K562 (cell line): ENCODE measurements around the gene PIK3AP1. TPM values are rescaled to one million over a fixed set of nuclear protein-coding genes. Genes with fewer than 3 reads are reported as not detected.

Experiments used
- CEBPB ChIP-seq: fragments of 450-650 bp; IDR thresholded peaks from 2 replicates; pipeline ENCODE4 v1.6.1; 2016; ENCODE audit warnings: missing genetic modification characterization, missing compliant biosample characterization
- HIVEP1 ChIP-seq: fragments of 250-450 bp; sonication (Bioruptor Pico); IDR thresholded peaks from 2 replicates; pipeline ENCODE4 v1.4.0; 2020; ENCODE audit warnings: mild to moderate bottlenecking
- NFE2 ChIP-seq: IDR thresholded peaks from 2 replicates; pipeline ENCODE4 v1.6.1; 2014; ENCODE audit warnings: antibody characterized with exemption, low read depth
- POLR2G ChIP-seq: fragments of 200-400 bp; formaldehyde crosslinking; IDR thresholded peaks from 2 replicates; pipeline ENCODE4 v1.6.1; 2017; ENCODE audit warnings: low read depth, mild to moderate bottlenecking, antibody characterized with exemption, low read length, moderate library complexity
- RB1 ChIP-seq: fragments of 450-650 bp; IDR thresholded peaks from 2 replicates; pipeline ENCODE4 v1.6.1; 2017; ENCODE audit warnings: low read depth, mild to moderate bottlenecking
- RBFOX2 ChIP-seq: fragments of 200-400 bp; formaldehyde crosslinking; IDR thresholded peaks from 2 replicates; pipeline ENCODE4 v1.6.1; 2017; ENCODE audit warnings: low read depth, mild to moderate bottlenecking, low read length, moderate library complexity
- TRIM24 ChIP-seq, 2 experiments: fragments of 450-650 bp; IDR thresholded peaks; 2 replicates each; pipeline ENCODE4 v1.6.1; 2016
- ZC3H11A ChIP-seq: IDR thresholded peaks from 2 replicates; pipeline ENCODE4 v1.6.1; 2012; ENCODE audit warnings: low read depth, low read length, improper control_type of control experiment
- ZFX ChIP-seq: sonication (generic); formaldehyde crosslinking; IDR thresholded peaks from 2 replicates; pipeline ENCODE4 v1.8.0; 2022; ENCODE audit warnings: mild to moderate bottlenecking, missing genetic modification reagents, moderate library complexity
- ZNF354B ChIP-seq: fragments of 250-450 bp; sonication (Bioruptor Pico); IDR thresholded peaks from 2 replicates; pipeline ENCODE4 v1.4.0; 2020
- polyA plus RNA-seq, 8 experiments: library from polyadenylated mRNA; depleted of rRNA in 4 of 8; stranded (reverse) in 5 of 8; unstranded in 3 of 8; fragments of >200 nt; fragmentation: Nextera tagmentation in 2 of 8; fragmentation: Illumina TruSeq in 1 of 8; extraction: Ambion mirVana in 2 of 8; extraction: Trizol in 1 of 8; gene quantifications; 2 replicates each; pipeline versions ENCODE4 v1.2.1 to v1.2.3, GENCODE V29; 2011 to 2014; ENCODE audit warnings: inconsistent platforms in 1 of 8, missing spikeins in 1 of 8
- total RNA-seq, 7 experiments: library from RNA; depleted of rRNA in 6 of 7; stranded (reverse); fragments of >200 nt in 6 of 7; fragmentation: Illumina TruSeq in 2 of 7; extraction: Trizol in 2 of 7; gene quantifications; 2 replicates each; pipeline versions ENCODE4 v1.2.1 to v1.2.3, GENCODE V29; 2011 to 2021; ENCODE audit warnings: low replicate concordance in 1 of 7
- TF ChIP-seq, protein P1 (sequence below): sonication (generic); formaldehyde crosslinking; IDR thresholded peaks from 2 replicates; pipeline ENCODE4 v1.9.0; 2022; ENCODE audit warnings: mild to moderate bottlenecking, missing genetic modification reagents
- TF ChIP-seq, protein P2 (sequence below): fragments of 450-650 bp; IDR thresholded peaks from 2 replicates; pipeline ENCODE4 v1.6.1; 2016; ENCODE audit warnings: mild to moderate bottlenecking, moderate library complexity
- TF ChIP-seq, protein P3 (sequence below), 2 experiments: fragments of 450-650 bp in 1 of 2; sonication (generic) in 1 of 2; formaldehyde crosslinking in 1 of 2; IDR thresholded peaks in 1 of 2; conservative IDR thresholded peaks in 1 of 2; 2 replicates each; pipeline versions ENCODE4 v1.6.1 to v1.8.1; 2016 to 2023; ENCODE audit warnings: mild to moderate bottlenecking in 2 of 2, moderate library complexity in 2 of 2, inconsistent platforms in 1 of 2, missing genetic modification reagents in 1 of 2

Gene PIK3AP1
- total and polyA plus RNA-seq, 9 of the 15 experiments (the other 6 are each of a cell fraction or from before 2014, with no cell fraction given) = 0.20 to 2.4 (median 1.4) TPM

GRCh38 chr10:96720422-96721206 is at the start of gene PIK3AP1 (continued):
- no peak for TF ChIP-seq CEBPB (tag)
- no peak for TF ChIP-seq ZNF354B (CRISPR knock-in tag)
- no peak for TF ChIP-seq NFE2
- no peak for TF ChIP-seq HIVEP1 (CRISPR knock-in tag)
- TF ChIP-seq, protein P1, sequence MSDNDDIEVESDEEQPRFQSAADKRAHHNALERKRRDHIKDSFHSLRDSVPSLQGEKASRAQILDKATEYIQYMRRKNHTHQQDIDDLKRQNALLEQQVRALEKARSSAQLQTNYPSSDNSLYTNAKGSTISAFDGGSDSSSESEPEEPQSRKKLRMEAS (CRISPR knock-in tag) = peak; percentile 71
- TF ChIP-seq RB1 = peak; percentile 32; the same call in 1 of the 2 replicates
- TF ChIP-seq, protein P2, sequence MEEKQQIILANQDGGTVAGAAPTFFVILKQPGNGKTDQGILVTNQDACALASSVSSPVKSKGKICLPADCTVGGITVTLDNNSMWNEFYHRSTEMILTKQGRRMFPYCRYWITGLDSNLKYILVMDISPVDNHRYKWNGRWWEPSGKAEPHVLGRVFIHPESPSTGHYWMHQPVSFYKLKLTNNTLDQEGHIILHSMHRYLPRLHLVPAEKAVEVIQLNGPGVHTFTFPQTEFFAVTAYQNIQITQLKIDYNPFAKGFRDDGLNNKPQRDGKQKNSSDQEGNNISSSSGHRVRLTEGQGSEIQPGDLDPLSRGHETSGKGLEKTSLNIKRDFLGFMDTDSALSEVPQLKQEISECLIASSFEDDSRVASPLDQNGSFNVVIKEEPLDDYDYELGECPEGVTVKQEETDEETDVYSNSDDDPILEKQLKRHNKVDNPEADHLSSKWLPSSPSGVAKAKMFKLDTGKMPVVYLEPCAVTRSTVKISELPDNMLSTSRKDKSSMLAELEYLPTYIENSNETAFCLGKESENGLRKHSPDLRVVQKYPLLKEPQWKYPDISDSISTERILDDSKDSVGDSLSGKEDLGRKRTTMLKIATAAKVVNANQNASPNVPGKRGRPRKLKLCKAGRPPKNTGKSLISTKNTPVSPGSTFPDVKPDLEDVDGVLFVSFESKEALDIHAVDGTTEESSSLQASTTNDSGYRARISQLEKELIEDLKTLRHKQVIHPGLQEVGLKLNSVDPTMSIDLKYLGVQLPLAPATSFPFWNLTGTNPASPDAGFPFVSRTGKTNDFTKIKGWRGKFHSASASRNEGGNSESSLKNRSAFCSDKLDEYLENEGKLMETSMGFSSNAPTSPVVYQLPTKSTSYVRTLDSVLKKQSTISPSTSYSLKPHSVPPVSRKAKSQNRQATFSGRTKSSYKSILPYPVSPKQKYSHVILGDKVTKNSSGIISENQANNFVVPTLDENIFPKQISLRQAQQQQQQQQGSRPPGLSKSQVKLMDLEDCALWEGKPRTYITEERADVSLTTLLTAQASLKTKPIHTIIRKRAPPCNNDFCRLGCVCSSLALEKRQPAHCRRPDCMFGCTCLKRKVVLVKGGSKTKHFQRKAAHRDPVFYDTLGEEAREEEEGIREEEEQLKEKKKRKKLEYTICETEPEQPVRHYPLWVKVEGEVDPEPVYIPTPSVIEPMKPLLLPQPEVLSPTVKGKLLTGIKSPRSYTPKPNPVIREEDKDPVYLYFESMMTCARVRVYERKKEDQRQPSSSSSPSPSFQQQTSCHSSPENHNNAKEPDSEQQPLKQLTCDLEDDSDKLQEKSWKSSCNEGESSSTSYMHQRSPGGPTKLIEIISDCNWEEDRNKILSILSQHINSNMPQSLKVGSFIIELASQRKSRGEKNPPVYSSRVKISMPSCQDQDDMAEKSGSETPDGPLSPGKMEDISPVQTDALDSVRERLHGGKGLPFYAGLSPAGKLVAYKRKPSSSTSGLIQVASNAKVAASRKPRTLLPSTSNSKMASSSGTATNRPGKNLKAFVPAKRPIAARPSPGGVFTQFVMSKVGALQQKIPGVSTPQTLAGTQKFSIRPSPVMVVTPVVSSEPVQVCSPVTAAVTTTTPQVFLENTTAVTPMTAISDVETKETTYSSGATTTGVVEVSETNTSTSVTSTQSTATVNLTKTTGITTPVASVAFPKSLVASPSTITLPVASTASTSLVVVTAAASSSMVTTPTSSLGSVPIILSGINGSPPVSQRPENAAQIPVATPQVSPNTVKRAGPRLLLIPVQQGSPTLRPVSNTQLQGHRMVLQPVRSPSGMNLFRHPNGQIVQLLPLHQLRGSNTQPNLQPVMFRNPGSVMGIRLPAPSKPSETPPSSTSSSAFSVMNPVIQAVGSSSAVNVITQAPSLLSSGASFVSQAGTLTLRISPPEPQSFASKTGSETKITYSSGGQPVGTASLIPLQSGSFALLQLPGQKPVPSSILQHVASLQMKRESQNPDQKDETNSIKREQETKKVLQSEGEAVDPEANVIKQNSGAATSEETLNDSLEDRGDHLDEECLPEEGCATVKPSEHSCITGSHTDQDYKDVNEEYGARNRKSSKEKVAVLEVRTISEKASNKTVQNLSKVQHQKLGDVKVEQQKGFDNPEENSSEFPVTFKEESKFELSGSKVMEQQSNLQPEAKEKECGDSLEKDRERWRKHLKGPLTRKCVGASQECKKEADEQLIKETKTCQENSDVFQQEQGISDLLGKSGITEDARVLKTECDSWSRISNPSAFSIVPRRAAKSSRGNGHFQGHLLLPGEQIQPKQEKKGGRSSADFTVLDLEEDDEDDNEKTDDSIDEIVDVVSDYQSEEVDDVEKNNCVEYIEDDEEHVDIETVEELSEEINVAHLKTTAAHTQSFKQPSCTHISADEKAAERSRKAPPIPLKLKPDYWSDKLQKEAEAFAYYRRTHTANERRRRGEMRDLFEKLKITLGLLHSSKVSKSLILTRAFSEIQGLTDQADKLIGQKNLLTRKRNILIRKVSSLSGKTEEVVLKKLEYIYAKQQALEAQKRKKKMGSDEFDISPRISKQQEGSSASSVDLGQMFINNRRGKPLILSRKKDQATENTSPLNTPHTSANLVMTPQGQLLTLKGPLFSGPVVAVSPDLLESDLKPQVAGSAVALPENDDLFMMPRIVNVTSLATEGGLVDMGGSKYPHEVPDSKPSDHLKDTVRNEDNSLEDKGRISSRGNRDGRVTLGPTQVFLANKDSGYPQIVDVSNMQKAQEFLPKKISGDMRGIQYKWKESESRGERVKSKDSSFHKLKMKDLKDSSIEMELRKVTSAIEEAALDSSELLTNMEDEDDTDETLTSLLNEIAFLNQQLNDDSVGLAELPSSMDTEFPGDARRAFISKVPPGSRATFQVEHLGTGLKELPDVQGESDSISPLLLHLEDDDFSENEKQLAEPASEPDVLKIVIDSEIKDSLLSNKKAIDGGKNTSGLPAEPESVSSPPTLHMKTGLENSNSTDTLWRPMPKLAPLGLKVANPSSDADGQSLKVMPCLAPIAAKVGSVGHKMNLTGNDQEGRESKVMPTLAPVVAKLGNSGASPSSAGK = peak; percentile 22; the same call in 1 of the 2 replicates
- no peak for TF ChIP-seq TRIM24 (IDR thresholded peaks at IDR 0.05)
- TF ChIP-seq POLR2G = peak; percentile 68
- TF ChIP-seq, protein P3, sequence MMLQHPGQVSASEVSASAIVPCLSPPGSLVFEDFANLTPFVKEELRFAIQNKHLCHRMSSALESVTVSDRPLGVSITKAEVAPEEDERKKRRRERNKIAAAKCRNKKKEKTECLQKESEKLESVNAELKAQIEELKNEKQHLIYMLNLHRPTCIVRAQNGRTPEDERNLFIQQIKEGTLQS (IDR thresholded peaks at IDR 0.05) = no peak
- TF ChIP-seq, protein P3 (CRISPR knock-in tag; conservative IDR thresholded peaks at IDR 0.05) = no peak
- TF ChIP-seq RBFOX2 = peak; percentile 52; the same call in 1 of the 2 replicates
- peak; percentile 23; the same call in 1 of the 2 replicates for TF ChIP-seq ZFX
- no peak for TF ChIP-seq ZC3H11A
- TF ChIP-seq, all 486 proteins: peak for 10
